ENCODE measurements around the gene SPRED1.

Gene SPRED1

DNA sequence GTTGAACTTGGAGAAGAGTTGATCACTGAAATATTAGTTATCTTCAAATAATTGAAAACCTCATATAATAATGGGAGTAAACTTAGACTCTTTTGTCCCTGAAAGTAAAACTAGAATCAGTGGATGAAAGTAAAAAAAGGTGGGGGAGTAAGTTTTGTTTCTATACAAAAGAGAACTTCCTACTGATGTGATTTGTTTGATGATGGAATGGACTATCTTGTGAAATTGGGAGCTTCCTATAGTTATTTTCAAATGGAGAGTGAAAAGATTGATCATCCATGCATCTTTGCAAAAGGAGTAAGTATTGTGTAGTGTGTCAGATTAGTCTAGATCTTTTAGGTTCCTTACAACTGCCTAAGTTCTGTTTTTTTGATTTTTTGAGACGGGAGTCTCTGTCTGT, 28.4 kb downstream of the SPRED1 start:
- Histone ChIP-seq H3K9ac (ENCODE audit: low read length in 2 of 2) (no peak overlapping the region), H3K27me3 (ENCODE audit: control insufficient read depth in 1 of 2, insufficient read depth in 2 of 2, low read length in 2 of 2) (no peaks in the 10 kb centered on the region), H3K36me3 (ENCODE audit: control insufficient read depth in 2 of 2, insufficient read depth in 2 of 2, low read length in 2 of 2) (no peaks in the 10 kb centered on the region), H3K4me3 (ENCODE audit: low read length in 2 of 2) (no peak overlapping the region), H3K9me3 (ENCODE audit: control insufficient read depth in 2 of 2, low read length in 2 of 2) (no peaks in the 10 kb centered on the region), H3K27ac (ENCODE audit: low read length) (no peak overlapping the region), H3K4me1 (ENCODE audit: control insufficient read depth, insufficient read depth, low read length) (no peaks in the 10 kb centered on the region)

DNA sequence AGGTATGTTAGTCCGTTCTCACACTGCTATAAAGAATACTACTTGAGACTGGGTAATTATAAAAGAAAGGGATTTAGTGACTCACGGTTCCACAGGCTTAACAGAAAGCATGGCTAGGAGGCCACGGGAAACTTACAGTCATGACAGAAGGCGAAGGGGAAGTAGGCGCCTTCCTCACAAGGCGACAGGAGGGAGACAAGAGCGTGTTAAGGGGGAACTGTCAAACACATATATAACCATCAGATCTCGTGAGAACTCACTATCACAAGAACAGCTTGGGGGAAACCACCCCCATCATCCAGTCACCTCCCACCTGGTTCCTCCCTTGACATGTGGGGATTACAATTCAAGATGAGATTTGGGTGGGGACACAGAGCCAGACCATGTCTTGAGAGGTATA, 30.4 kb downstream of the SPRED1 start:
- H3K9me3 ChIP-seq (ENCODE audit: control insufficient read depth in 2 of 2, low read length in 2 of 2): no peaks in the 10 kb centered on the region
- no peak overlapping the region for H3K27ac ChIP-seq (ENCODE audit: low read length)
- H3K4me1 ChIP-seq (ENCODE audit: control insufficient read depth, insufficient read depth, low read length): no peaks in the 10 kb centered on the region
- no peak overlapping the region for H3K4me3 ChIP-seq (ENCODE audit: low read length in 2 of 2)
- no peaks in the 10 kb centered on the region for H3K36me3 ChIP-seq (ENCODE audit: control insufficient read depth in 2 of 2, insufficient read depth in 2 of 2, low read length in 2 of 2)
- no peak overlapping the region for H3K9ac ChIP-seq (ENCODE audit: low read length in 2 of 2)
- H3K27me3 ChIP-seq (ENCODE audit: control insufficient read depth in 1 of 2, insufficient read depth in 2 of 2, low read length in 2 of 2): no peaks in the 10 kb centered on the region

DNA sequence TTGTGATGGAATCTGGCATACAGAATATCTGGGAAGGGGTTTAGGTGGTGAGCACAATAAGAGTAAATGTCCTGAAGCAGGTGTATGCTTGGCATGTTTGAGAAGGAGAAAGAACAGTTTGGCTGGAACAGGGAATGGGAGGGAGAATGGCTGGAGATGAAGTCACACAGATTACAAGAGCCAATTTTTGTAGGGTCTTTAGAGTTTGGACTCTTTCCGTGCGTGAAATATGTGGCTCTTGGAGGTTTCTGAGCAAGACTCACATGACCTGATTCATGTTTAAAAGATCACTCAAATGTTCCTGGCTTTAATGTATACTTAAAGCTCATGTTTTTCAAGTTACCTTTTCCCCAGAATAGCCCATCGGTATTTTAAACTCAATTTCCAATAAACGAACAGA, 32.8 kb downstream of the SPRED1 start:
- Histone ChIP-seq H3K27ac (ENCODE audit: low read length) (no peak overlapping the region), H3K4me1 (ENCODE audit: control insufficient read depth, insufficient read depth, low read length) (no peaks in the 10 kb centered on the region), H3K9ac (ENCODE audit: low read length in 2 of 2) (no peak overlapping the region), H3K9me3 (ENCODE audit: control insufficient read depth in 2 of 2, low read length in 2 of 2) (peaks cover 0 to 3% of the 10 kb centered on the region in 2 donors), H3K27me3 (ENCODE audit: control insufficient read depth in 1 of 2, insufficient read depth in 2 of 2, low read length in 2 of 2) (no peaks in the 10 kb centered on the region), H3K4me3 (ENCODE audit: low read length in 2 of 2) (no peak overlapping the region), H3K36me3 (ENCODE audit: control insufficient read depth in 2 of 2, insufficient read depth in 2 of 2, low read length in 2 of 2) (no peaks in the 10 kb centered on the region)

DNA sequence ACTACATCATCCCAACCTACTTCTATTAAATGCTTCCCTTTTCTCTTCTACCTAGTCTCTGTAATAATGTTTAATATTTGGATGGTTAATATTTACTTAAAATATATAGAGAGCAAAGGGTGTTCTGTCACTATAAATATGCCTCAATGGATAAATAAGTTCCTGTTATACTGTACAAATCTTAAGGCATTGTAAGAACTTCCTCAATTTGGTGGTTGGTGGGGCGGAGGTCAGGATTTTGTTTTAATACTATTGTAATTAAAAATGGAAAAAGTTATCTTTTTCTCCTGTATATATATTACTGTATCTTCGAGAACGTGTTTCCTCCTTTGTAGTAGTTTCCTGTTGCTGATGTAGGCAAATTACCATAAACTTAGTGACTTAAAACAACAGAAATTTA, 41.5 kb downstream of the SPRED1 start:
- Histone ChIP-seq H3K4me3 (ENCODE audit: low read length in 2 of 2) (no peak overlapping the region), H3K4me1 (ENCODE audit: control insufficient read depth, insufficient read depth, low read length) (no peaks in the 10 kb centered on the region), H3K9ac (ENCODE audit: low read length in 2 of 2) (no peak overlapping the region), H3K36me3 (ENCODE audit: control insufficient read depth in 2 of 2, insufficient read depth in 2 of 2, low read length in 2 of 2) (no peaks in the 10 kb centered on the region), H3K27ac (ENCODE audit: low read length) (no peak overlapping the region), H3K9me3 (ENCODE audit: control insufficient read depth in 2 of 2, low read length in 2 of 2) (peaks cover 0 to 3% of the 10 kb centered on the region in 2 donors), H3K27me3 (ENCODE audit: control insufficient read depth in 1 of 2, insufficient read depth in 2 of 2, low read length in 2 of 2) (no peaks in the 10 kb centered on the region)

DNA sequence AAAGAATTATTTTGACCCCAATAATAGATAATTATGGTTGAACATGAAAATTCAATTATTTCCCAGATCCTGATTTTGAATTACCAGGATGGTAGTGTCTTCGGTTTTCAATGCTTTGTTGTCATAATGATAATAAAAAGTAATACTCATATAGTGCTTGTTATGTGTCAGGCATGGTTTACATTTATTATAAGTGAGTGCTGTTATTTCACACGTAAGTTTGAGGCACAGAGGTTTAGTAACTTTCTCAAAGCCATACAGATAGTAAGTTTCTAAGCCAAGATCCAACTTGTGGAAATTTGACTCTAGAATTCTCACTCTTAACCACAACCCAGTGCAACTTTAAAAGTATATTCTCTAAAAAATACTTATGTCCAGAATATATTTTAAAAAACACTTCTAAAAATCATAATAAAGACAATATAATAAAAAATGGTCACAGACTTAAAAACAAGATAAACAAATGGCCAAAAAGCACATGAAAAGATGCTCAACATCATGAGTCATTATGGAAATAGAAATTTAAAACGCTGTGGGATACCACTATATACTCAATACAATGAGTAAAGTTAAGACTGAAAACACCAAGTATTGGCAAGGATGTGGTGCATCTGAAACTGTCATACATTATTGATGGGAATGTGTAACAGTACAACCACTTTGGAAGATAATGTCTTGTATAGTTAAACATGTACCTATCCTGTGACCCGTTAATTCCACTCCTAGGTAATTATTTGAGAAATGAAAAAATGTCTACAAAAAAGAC, 45.2 kb downstream of the SPRED1 start:
- no peak overlapping the region for H3K27ac ChIP-seq (ENCODE audit: low read length)
- no peak overlapping the region for H3K9ac ChIP-seq (ENCODE audit: low read length in 2 of 2)
- no peak overlapping the region for H3K4me3 ChIP-seq (ENCODE audit: low read length in 2 of 2)
- H3K4me1 ChIP-seq (ENCODE audit: control insufficient read depth, insufficient read depth, low read length): no peaks in the 10 kb centered on the region
- no peaks in the 10 kb centered on the region for H3K27me3 ChIP-seq (ENCODE audit: control insufficient read depth in 1 of 2, insufficient read depth in 2 of 2, low read length in 2 of 2)
- peaks cover 0 to 3% of the 10 kb centered on the region in 2 donors for H3K36me3 ChIP-seq (ENCODE audit: control insufficient read depth in 2 of 2, insufficient read depth in 2 of 2, low read length in 2 of 2)
- no peaks in the 10 kb centered on the region for H3K9me3 ChIP-seq (ENCODE audit: control insufficient read depth in 2 of 2, low read length in 2 of 2)

DNA sequence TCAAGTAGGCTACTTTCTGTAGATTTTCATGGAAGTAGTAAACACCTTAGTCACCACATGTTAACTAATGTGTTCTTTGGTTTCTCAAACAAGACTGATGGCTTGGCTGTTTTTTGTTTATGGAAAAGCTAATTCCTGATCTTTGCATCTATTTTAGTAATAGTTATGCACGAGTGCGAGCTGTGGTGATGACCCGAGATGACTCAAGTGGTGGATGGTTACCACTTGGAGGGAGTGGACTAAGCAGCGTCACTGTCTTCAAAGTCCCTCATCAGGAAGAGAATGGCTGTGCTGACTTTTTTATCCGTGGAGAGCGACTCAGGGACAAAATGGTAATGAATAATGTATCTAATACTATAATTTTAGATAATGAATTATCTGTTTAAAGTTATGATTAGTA, 46.6 kb downstream of the SPRED1 start:
- H3K9ac ChIP-seq (ENCODE audit: low read length in 2 of 2): no peak overlapping the region
- H3K27ac ChIP-seq (ENCODE audit: low read length): no peak overlapping the region

DNA sequence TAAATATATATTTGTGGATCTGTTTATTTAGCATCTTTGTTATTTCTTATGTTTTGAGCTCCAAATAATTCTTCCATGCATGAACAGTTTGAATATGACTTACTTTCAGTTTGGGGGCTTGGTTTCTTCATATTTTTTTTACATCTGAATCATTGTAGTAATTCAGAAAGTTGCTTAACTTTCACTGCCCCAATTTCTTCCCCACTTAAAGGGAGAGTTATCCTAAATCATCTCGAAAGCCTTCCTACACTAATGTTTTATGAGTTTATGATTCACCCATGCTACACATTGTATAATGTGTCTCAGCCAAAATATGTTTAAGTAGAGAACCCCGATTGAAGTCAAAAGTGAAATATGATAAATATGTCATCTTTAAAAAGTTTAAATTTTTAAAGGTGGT, 47.8 kb downstream of the SPRED1 start:
- peaks cover 0 to 3% of the 10 kb centered on the region in 2 donors for H3K36me3 ChIP-seq (ENCODE audit: control insufficient read depth in 2 of 2, insufficient read depth in 2 of 2, low read length in 2 of 2)
- H3K9ac ChIP-seq (ENCODE audit: low read length in 2 of 2): no peak overlapping the region
- no peaks in the 10 kb centered on the region for H3K27me3 ChIP-seq (ENCODE audit: control insufficient read depth in 1 of 2, insufficient read depth in 2 of 2, low read length in 2 of 2)
- H3K4me1 ChIP-seq (ENCODE audit: control insufficient read depth, insufficient read depth, low read length): no peaks in the 10 kb centered on the region
- no peak overlapping the region for H3K27ac ChIP-seq (ENCODE audit: low read length)
- H3K9me3 ChIP-seq (ENCODE audit: control insufficient read depth in 2 of 2, low read length in 2 of 2): no peaks in the 10 kb centered on the region
- H3K4me3 ChIP-seq (ENCODE audit: low read length in 2 of 2): no peak overlapping the region

More for the DNA sequence above, 46.6 kb downstream of the SPRED1 start:
- Histone ChIP-seq H3K4me1 (ENCODE audit: control insufficient read depth, insufficient read depth, low read length) (no peaks in the 10 kb centered on the region), H3K9me3 (ENCODE audit: control insufficient read depth in 2 of 2, low read length in 2 of 2) (no peaks in the 10 kb centered on the region), H3K4me3 (ENCODE audit: low read length in 2 of 2) (no peak overlapping the region), H3K27me3 (ENCODE audit: control insufficient read depth in 1 of 2, insufficient read depth in 2 of 2, low read length in 2 of 2) (no peaks in the 10 kb centered on the region), H3K36me3 (ENCODE audit: control insufficient read depth in 2 of 2, insufficient read depth in 2 of 2, low read length in 2 of 2) (peaks cover 0 to 3% of the 10 kb centered on the region in 2 donors)

DNA sequence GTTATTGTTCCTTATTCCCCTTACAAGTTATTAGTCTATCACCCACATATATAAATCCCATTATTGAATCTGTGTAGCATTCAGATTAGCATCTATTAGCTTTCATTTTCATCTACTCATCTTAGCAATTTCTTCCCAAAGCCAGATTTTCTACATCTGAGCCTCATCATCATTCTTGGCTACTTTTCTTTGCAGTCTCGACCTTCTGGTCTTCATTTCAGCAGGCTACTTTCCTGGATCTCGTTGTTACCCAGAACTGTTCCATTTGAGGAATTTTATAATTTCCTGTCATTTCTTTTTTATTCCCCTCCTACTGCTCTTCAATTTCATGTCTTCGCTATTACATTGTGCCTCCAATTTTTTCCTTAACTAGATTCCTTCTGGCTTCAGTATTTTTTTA, 51.8 kb downstream of the SPRED1 start:
- no peaks in the 10 kb centered on the region for H3K9me3 ChIP-seq (ENCODE audit: control insufficient read depth in 2 of 2, low read length in 2 of 2)
- H3K9ac ChIP-seq (ENCODE audit: low read length in 2 of 2): no peak overlapping the region
- H3K27me3 ChIP-seq (ENCODE audit: control insufficient read depth in 1 of 2, insufficient read depth in 2 of 2, low read length in 2 of 2): no peaks in the 10 kb centered on the region
- peak overlapping the region in 1 of 2 donors; percentile 5 for H3K4me3 ChIP-seq (ENCODE audit: low read length in 2 of 2)
- H3K27ac ChIP-seq (ENCODE audit: low read length): no peak overlapping the region
- no peaks in the 10 kb centered on the region for H3K4me1 ChIP-seq (ENCODE audit: control insufficient read depth, insufficient read depth, low read length)
- peaks cover 0 to 3% of the 10 kb centered on the region in 2 donors for H3K36me3 ChIP-seq (ENCODE audit: control insufficient read depth in 2 of 2, insufficient read depth in 2 of 2, low read length in 2 of 2)

DNA sequence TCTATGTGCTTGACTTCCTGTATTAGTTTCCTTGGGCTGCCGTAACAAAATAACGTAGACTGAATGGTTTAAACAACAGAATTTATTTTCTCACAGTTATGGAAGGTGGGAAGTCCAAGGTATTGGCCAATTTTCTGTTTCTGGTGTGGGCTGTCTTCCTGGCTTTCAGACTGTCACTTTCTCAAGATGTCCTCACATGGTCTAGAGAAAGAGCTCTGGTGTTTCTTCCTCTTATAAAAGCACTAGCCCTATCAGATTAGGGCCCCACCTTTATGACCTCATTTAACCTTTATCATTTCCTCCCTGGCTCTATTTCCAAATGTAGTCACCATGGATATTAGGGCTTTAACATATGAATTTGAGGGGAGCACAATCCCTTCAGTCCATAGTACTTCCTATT, 54.6 kb downstream of the SPRED1 start:
- Histone ChIP-seq H3K27me3 (ENCODE audit: control insufficient read depth in 1 of 2, insufficient read depth in 2 of 2, low read length in 2 of 2) (no peaks in the 10 kb centered on the region), H3K9me3 (ENCODE audit: control insufficient read depth in 2 of 2, low read length in 2 of 2) (no peaks in the 10 kb centered on the region), H3K4me1 (ENCODE audit: control insufficient read depth, insufficient read depth, low read length) (no peaks in the 10 kb centered on the region), H3K4me3 (ENCODE audit: low read length in 2 of 2) (no peak overlapping the region), H3K36me3 (ENCODE audit: control insufficient read depth in 2 of 2, insufficient read depth in 2 of 2, low read length in 2 of 2) (no peaks in the 10 kb centered on the region), H3K27ac (ENCODE audit: low read length) (no peak overlapping the region), H3K9ac (ENCODE audit: low read length in 2 of 2) (no peak overlapping the region)

DNA sequence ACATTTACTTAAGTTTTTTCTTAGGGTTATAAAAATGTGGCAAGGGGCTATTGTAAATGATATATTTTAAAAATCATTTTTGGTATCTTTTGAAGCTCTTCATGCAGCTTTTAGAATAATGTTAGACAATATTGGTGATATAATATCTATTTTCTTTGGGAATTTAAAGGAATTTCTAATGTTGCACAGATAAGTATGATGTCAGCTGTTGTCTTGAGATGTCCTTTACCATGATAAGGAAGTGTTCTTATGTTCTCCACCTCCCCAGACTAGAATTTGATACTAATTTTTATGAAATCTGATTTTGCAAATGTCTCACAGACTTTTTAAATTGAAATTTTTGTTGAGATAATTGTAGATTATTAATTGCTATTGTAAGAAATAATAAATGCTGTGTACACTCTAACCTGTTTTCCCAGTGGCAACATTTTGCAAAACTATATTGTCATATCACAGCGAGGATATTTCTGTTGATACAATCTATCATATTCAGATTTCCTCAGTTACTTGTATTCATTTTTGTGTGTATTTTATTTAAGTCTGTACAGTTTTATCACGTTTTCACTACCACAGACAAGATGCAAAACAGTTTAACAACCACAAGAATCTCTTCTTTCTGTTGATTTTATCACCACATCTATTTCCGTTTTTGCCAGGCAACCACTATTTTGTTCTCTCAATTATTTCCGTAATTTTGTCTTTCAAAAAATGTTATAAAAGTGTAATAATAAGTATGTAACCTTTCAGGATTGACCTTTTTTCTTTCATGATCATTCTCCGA, 55.4 kb downstream of the SPRED1 start:
- no peaks in the 10 kb centered on the region for H3K9me3 ChIP-seq (ENCODE audit: control insufficient read depth in 2 of 2, low read length in 2 of 2)
- no peak overlapping the region for H3K27ac ChIP-seq (ENCODE audit: low read length)
- no peaks in the 10 kb centered on the region for H3K36me3 ChIP-seq (ENCODE audit: control insufficient read depth in 2 of 2, insufficient read depth in 2 of 2, low read length in 2 of 2)
- H3K9ac ChIP-seq (ENCODE audit: low read length in 2 of 2): no peak overlapping the region
- H3K4me1 ChIP-seq (ENCODE audit: control insufficient read depth, insufficient read depth, low read length): no peaks in the 10 kb centered on the region
- H3K27me3 ChIP-seq (ENCODE audit: control insufficient read depth in 1 of 2, insufficient read depth in 2 of 2, low read length in 2 of 2): no peaks in the 10 kb centered on the region
- H3K4me3 ChIP-seq (ENCODE audit: low read length in 2 of 2): no peak overlapping the region

DNA sequence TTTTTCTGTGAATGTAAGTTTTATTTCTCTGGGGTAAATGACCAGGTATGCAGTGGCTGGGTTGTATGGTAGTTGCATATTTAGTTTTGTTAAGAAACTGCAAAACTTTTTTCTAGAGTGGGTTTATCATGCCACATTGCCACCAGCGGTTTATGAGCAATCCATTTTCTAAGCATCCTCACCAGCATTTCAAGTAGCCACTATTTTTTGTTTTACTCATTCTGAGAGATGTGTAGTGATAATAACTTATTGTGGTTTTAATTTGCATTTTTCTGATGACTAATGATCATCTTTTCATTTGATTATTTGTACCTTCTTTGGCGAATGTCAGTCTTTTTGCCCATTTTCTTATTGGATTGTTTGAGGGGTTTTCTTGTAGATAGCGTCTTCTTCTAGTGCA, 56.2 kb downstream of the SPRED1 start:
- H3K36me3 ChIP-seq (ENCODE audit: control insufficient read depth in 2 of 2, insufficient read depth in 2 of 2, low read length in 2 of 2): no peaks in the 10 kb centered on the region
- H3K27ac ChIP-seq (ENCODE audit: low read length): no peak overlapping the region
- no peaks in the 10 kb centered on the region for H3K9me3 ChIP-seq (ENCODE audit: control insufficient read depth in 2 of 2, low read length in 2 of 2)
- no peaks in the 10 kb centered on the region for H3K27me3 ChIP-seq (ENCODE audit: control insufficient read depth in 1 of 2, insufficient read depth in 2 of 2, low read length in 2 of 2)
- no peak overlapping the region for H3K9ac ChIP-seq (ENCODE audit: low read length in 2 of 2)
- no peak overlapping the region for H3K4me3 ChIP-seq (ENCODE audit: low read length in 2 of 2)
- H3K4me1 ChIP-seq (ENCODE audit: control insufficient read depth, insufficient read depth, low read length): no peaks in the 10 kb centered on the region

All from stomach smooth muscle (tissue), 2 donors.